Neural crest cell (in vitro differentiated cells): ENCODE results near the gene HBG2. TPM values are rescaled to one million over a fixed set of nuclear protein-coding genes. Genes with fewer than 3 reads are reported as not detected.

Experiments
- DNase-seq: peaks from one replicate; pipeline ENCODE4 v3.0.0; 2021; ENCODE audit warnings: low read depth, mixed read lengths, low spot score
- H3K27ac Mint-ChIP-seq: one replicate; pipeline ENCODE4 v1.8.0; 2021; ENCODE audit warnings: mild to moderate bottlenecking, mixed read lengths; ENCODE audit not compliant: unreplicated experiment
- H3K27me3 Mint-ChIP-seq: 2 replicates; pipeline ENCODE4 v1.8.0; 2021; ENCODE audit warnings: low read depth, mild to moderate bottlenecking, mixed read lengths
- H3K36me3 Mint-ChIP-seq: 2 replicates; pipeline ENCODE4 v1.8.0; 2021; ENCODE audit warnings: low read depth, mild to moderate bottlenecking, mixed read lengths
- H3K4me1 Mint-ChIP-seq: 2 replicates; pipeline ENCODE4 v1.8.0; 2021; ENCODE audit warnings: mixed read lengths
- H3K4me3 Mint-ChIP-seq: one replicate; pipeline ENCODE4 v1.8.0; 2021; ENCODE audit warnings: mild to moderate bottlenecking, mixed read lengths
- H3K9me3 Mint-ChIP-seq: 2 replicates; pipeline ENCODE4 v1.8.0; 2021; ENCODE audit warnings: mixed read lengths
- CTCF ChIP-seq: fragments of 200-600 bp; sonication (generic); conservative IDR thresholded peaks from 2 replicates; pipeline ENCODE4 v1.5.0; 2021; ENCODE audit warnings: antibody characterized with exemption, mild to moderate bottlenecking
- total RNA-seq: library from RNA; stranded (reverse); gene quantifications from 2 replicates; pipeline ENCODE4 v1.2.1, GENCODE V29; 2021

The HBG2 gene
- total RNA-seq, 1 donor from 2014 or later = not detected

GRCh38 chr11:5284637-5285036 is 30.1 kb upstream of the HBG2 start:
- Mint-ChIP-seq H3K36me3 (no peaks in the 10 kb centered on the region), H3K9me3 (no peaks in the 10 kb centered on the region), H3K4me1 (peaks cover 4% of the 10 kb centered on the region), H3K4me3 (no peak overlapping the region), H3K27ac (no peak overlapping the region), H3K27me3 (no peaks in the 10 kb centered on the region)
- TF ChIP-seq CTCF = no peak
- DNase-seq = no peak

- Mint-ChIP-seq H3K36me3 (no peaks in the 10 kb centered on the region), H3K4me1 (peaks cover 4% of the 10 kb centered on the region), H3K27me3 (no peaks in the 10 kb centered on the region), H3K9me3 (no peaks in the 10 kb centered on the region), H3K27ac (no peak overlapping the region), H3K4me3 (no peak overlapping the region)
- no peak for TF ChIP-seq CTCF
- DNase-seq = no peak
These were observed 29.3 kb upstream of the HBG2 start for GRCh38 chr11:5283882-5284281.

- Mint-ChIP-seq H3K27ac (no peak overlapping the region), H3K9me3 (no peaks in the 10 kb centered on the region), H3K36me3 (no peaks in the 10 kb centered on the region), H3K27me3 (no peaks in the 10 kb centered on the region), H3K4me1 (peaks cover 4% of the 10 kb centered on the region), H3K4me3 (no peak overlapping the region)
- DNase-seq = no peak
- no peak for TF ChIP-seq CTCF
These were observed 28.5 kb upstream of the HBG2 start for GRCh38 chr11:5283086-5283485.

GRCh38 chr11:5282628-5283027 is 28.0 kb upstream of the HBG2 start:
- no peak for TF ChIP-seq CTCF
- H3K36me3 Mint-ChIP-seq = no peaks in the 10 kb centered on the region
- no peak for DNase-seq
- H3K9me3 Mint-ChIP-seq = no peaks in the 10 kb centered on the region
- no peak overlapping the region for H3K27ac Mint-ChIP-seq
- H3K27me3 Mint-ChIP-seq = no peaks in the 10 kb centered on the region
- H3K4me1 Mint-ChIP-seq = peaks cover 4% of the 10 kb centered on the region
- no peak overlapping the region for H3K4me3 Mint-ChIP-seq

- H3K36me3 Mint-ChIP-seq = no peaks in the 10 kb centered on the region
- no peak for DNase-seq
- no peak for TF ChIP-seq CTCF
- no peak overlapping the region for H3K27ac Mint-ChIP-seq
- H3K4me3 Mint-ChIP-seq = no peak overlapping the region
- no peaks in the 10 kb centered on the region for H3K27me3 Mint-ChIP-seq
- H3K9me3 Mint-ChIP-seq = no peaks in the 10 kb centered on the region
- H3K4me1 Mint-ChIP-seq = peaks cover 4% of the 10 kb centered on the region
These were observed 27.0 kb upstream of the HBG2 start for GRCh38 chr11:5281596-5281995.

GRCh38 chr11:5280582-5281102 is 26.1 kb upstream of the HBG2 start:
- no peaks in the 10 kb centered on the region for H3K36me3 Mint-ChIP-seq
- no peak overlapping the region for H3K4me3 Mint-ChIP-seq
- no peak for TF ChIP-seq CTCF
- H3K9me3 Mint-ChIP-seq = no peaks in the 10 kb centered on the region
- no peak overlapping the region for H3K27ac Mint-ChIP-seq
- no peaks in the 10 kb centered on the region for H3K27me3 Mint-ChIP-seq
- no peak for DNase-seq
- H3K4me1 Mint-ChIP-seq = peaks cover 4% of the 10 kb centered on the region
